GM10248 (cell line): ENCODE measurements around the gene TNIK.

Experiments
- CTCF ChIA-PET: fragments of 300-600 bp; sonication (Branson Sonifier 250); formaldehyde crosslinking; extraction: SDS; loops from one replicate; lab custom pipeline; 2021; ENCODE audit warnings: antibody characterized with exemption; lab: Yijun Ruan, JAX
- POLR2A ChIA-PET: fragments of 350-650 bp; sonication (Branson Sonifier 250); formaldehyde crosslinking; extraction: SDS; loops from one replicate; lab custom pipeline; 2020; ENCODE audit warnings: antibody characterized with exemption; lab: Yijun Ruan, JAX
- DNase-seq: peaks from one replicate; pipeline ENCODE4 v3.0.0; 2012; ENCODE audit errors: extremely low spot score
- CTCF ChIP-seq: IDR thresholded peaks from 2 replicates; pipeline ENCODE4 v1.5.1; 2012; ENCODE audit warnings: mild to moderate bottlenecking, low read depth; ENCODE audit errors: extremely low read depth, missing control alignments, control extremely low read depth

TNIK gene

GRCh38 chr3:171445620-171446204 lies 14.5 kb downstream of the TNIK start:
- no peak for DNase-seq
- ChIA-PET POLR2A (interaction anchor here (0.6 kb wide), 1 partner anchor 484 kb away, joined by 4 read pairs; no protein-coding TSS in a partner anchor), CTCF (interaction anchor here (0.9 to 3.9 kb wide), 6 partner anchors 8 to 19 kb away, joined by 3 to 20 read pairs (median 4); partner anchors contain the start of gene TNIK)
- no peak for TF ChIP-seq CTCF

- CTCF ChIA-PET: interaction anchor here (0.8 to 2.9 kb wide), 2 partner anchors 15 to 41 kb away, joined by 3 to 11 read pairs; no protein-coding TSS in a partner anchor
- POLR2A ChIA-PET: no interaction called here
- no peak for DNase-seq
- TF ChIP-seq CTCF: no peak
Measured at GRCh38 chr3:171444001-171444690, 16.1 kb downstream of the TNIK start.

GRCh38 chr3:171443211-171443957 lies 16.8 kb downstream of the TNIK start:
- ChIA-PET POLR2A (no interaction called here), CTCF (interaction anchor here (0.8 to 2.9 kb wide), 6 partner anchors 8 to 255 kb away, joined by 3 to 11 read pairs (median 4); no protein-coding TSS in a partner anchor)
- TF ChIP-seq CTCF: no peak
- DNase-seq: no peak

- CTCF ChIA-PET: interaction anchor here (1.5 to 2.9 kb wide), 3 partner anchors 13 to 254 kb away, joined by 4 to 11 read pairs (median 5); no protein-coding TSS in a partner anchor
- TF ChIP-seq CTCF: no peak
- no peak for DNase-seq
- POLR2A ChIA-PET: no interaction called here
Measured at GRCh38 chr3:171442184-171442583, 18.0 kb downstream of the TNIK start.

- POLR2A ChIA-PET: no interaction called here
- no peak for DNase-seq
- no peak for TF ChIP-seq CTCF
- CTCF ChIA-PET: interaction anchor here (0.8 to 2.9 kb wide), 6 partner anchors 10 to 104 kb away, joined by 3 to 11 read pairs (median 6); no protein-coding TSS in a partner anchor
Measured at GRCh38 chr3:171441381-171441780, 18.8 kb downstream of the TNIK start.

- CTCF ChIA-PET: interaction anchor here (1.2 to 2.4 kb wide), 5 partner anchors 12 to 58 kb away, joined by 3 to 9 read pairs (median 5); no protein-coding TSS in a partner anchor
- no peak for TF ChIP-seq CTCF
- POLR2A ChIA-PET: no interaction called here
- DNase-seq: no peak
Measured at GRCh38 chr3:171439996-171440395, 20.2 kb downstream of the TNIK start.
